Raji (cell line): ENCODE measurements around the gene LRRC74B.

Source experiments
- POLR2A ChIP-seq: IDR thresholded peaks from 2 replicates; pipeline ENCODE4 v1.6.1; 2011; ENCODE audit warnings: low read depth, low read length, control low read depth; ENCODE audit not compliant: insufficient read depth

The LRRC74B gene

DNA sequence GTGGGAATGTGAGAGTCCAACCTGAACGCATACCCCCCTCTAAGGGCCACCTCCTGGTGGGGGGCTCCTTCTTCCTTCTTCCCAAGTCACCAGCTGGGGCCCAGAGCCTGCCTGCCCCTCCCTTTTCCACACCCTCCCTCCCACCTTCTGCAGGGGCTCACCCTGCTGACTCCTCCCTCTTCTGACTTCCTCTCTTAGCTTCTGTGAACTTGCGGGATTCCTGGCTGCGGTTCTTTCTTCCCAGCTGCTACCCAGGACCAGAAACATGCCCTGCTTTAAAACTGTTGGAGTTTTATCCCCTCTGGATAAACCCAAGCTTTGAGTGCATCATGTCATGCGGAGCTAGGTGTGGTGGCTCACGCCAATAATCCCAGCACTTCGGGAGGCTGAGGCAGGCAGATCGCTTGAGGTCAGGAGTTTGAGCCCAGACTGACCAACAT is 10.2 kb downstream of the LRRC74B start:
- no peak for TF ChIP-seq POLR2A

DNA sequence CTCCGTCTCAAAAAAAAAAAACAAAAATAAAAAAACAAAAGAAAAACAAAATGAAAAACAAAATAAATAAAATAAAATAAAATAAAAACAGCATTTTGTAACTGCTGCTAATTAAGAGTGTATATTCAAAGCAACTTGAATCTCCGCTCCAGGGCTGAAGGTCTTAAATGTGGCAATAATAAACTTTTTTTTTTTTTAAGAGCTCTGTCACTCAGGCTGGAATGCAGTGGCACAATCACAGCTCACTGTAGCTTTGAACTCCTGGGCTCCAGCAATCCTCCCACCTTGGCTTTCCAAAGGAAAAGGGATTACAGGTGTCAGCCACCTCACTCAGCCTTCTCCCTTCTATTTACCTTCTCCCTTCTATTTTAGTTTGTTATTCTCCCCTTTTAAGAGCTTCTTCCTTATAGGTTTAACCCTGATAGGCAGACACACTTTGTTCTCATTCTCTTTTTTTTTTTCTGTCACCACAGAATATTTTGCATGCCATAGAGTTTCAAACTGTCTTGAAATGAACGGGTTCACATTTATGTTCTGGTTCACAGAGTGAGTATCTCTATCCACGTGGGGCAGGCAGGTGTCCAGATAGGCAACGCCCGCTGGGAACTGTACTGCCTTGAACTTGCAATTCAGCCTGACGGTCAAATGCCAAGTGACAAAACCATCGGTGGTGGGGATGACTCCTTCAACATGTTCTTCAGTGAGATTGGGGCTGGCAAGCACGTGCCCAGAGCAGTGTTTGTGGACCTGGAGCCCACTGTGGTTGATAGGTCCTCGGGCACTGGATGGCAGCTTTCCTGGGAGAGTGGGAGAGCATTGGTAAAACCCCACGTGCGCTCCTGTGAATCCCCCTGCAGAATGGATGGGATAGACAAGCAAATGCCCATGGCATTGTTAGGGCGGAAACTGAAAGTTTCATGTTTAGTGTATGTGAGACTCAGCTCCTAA is 19.4 kb downstream of the LRRC74B start:
- no peak for TF ChIP-seq POLR2A

GRCh38 chr22:21067075-21067900 is 21.5 kb downstream of the LRRC74B start:
- no peak for TF ChIP-seq POLR2A

GRCh38 chr22:21067901-21068680 is 22.3 kb downstream of the LRRC74B start:
- no peak for TF ChIP-seq POLR2A

- TF ChIP-seq POLR2A: no peak
Measured at GRCh38 chr22:21068681-21069276, 23.0 kb downstream of the LRRC74B start.

- no peak for TF ChIP-seq POLR2A
Measured at GRCh38 chr22:21069375-21069774, 23.6 kb downstream of the LRRC74B start.

GRCh38 chr22:21070690-21071615 is 25.2 kb downstream of the LRRC74B start:
- no peak for TF ChIP-seq POLR2A

DNA sequence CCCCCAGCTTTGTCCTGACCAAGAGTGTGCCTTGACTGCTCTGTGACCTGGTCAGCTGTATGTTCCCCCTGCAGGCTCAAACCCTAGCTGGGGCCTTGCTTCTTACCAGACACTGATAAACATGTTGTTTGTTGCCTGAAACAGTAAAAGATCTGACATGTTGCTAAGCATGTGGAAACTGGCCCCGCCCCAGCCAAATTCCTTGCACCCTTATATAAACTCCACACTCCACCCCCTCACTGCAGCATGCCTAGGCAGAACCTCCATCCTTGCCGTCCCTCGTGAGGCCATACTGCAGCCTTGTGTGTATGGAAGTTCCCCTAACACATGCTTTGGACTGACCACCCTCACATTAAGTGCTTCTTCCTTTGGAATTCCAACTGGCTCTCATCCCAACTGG is 27.3 kb downstream of the LRRC74B start:
- TF ChIP-seq POLR2A: no peak

DNA sequence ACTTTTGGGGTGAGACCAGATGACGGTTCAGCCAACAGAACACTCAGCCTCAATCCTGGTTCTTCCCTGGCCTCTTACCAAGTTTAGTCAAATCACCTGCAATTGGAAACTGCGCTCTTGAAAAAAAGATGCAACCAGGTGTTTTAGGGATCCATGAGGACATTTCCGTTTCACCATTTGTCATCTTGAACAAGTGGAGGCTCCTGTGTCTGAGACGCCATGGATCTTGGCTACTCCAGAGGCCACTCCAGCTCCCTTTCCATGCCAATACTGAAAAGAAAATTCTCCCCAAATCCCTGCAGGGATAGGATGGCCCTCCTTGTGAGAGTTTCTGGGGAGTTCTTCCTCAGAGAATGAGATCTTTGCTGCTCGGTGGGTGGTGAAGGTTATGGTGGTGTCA is 27.7 kb downstream of the LRRC74B start:
- TF ChIP-seq POLR2A: no peak

GRCh38 chr22:21074102-21074715 is 28.5 kb downstream of the LRRC74B start:
- TF ChIP-seq POLR2A: no peak

DNA sequence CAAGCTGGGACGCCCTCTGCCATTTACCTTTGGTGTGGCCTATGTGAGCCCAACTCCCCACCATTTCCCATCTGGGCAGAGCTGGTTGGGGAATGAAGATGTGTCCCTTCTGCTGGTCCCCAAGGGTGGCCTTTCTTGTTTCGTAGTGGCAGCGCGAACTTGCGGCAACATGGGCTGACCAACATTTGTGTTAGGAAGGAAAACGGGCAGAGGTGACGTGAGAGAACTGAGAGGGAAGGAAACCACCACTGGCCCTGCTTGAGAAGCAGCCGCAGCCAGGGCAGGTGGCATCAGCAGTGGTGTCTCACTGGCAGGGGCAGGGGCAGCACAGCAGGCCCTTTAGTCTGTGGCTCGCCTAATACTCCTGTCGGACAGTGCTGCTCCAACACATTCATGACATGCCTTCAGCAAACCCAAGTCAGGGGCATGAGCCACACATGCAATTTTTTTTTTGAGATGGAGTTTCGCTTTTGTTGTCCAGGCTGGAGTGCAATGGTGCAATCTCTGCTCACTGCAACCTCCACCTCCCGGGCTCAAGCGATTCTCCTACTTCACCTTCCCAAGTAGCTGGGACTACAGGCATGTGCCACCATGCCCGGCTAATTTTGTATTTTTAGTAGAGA is 29.9 kb downstream of the LRRC74B start:
- TF ChIP-seq POLR2A: no peak

GRCh38 chr22:21076912-21077625 is 31.3 kb downstream of the LRRC74B start:
- no peak for TF ChIP-seq POLR2A
